Esophagus muscularis mucosa (tissue), 4 donors: ENCODE measurements around the gene PPP1R14C. TPM values are rescaled to one million over a fixed set of nuclear protein-coding genes. Genes with fewer than 3 reads are reported as not detected.

ENCODE experiments used
- DNase-seq: peaks from one replicate; pipeline ENCODE4 v3.0.0-alpha.2; 2017; ENCODE audit errors: extremely low spot score
- H3K27ac ChIP-seq, 4 donors: fragments of 200-600 bp; sonication (generic); replicated peaks in 1 of 4; 1 replicate in 3 of 4; 2 replicates in 1 of 4; pipeline ENCODE4 v1.5.1; 2016 to 2019; ENCODE audit warnings: mild to moderate bottlenecking in 1 of 4
- H3K27me3 ChIP-seq, 4 donors: fragments of 200-600 bp; sonication (generic); one replicate each; pipeline versions ENCODE4 v1.5.1 to v1.6.0; 2016 to 2019
- H3K36me3 ChIP-seq, 4 donors: fragments of 200-600 bp; sonication (generic); one replicate each; pipeline ENCODE4 v1.5.1; 2016 to 2019
- H3K4me1 ChIP-seq, 4 donors: fragments of 200-600 bp; sonication (generic); one replicate each; pipeline ENCODE4 v1.5.1; 2016 to 2019
- H3K4me3 ChIP-seq, 4 donors: fragments of 200-600 bp; sonication (generic); 1 replicate in 2 of 4; 2 replicates in 2 of 4; pipeline ENCODE4 v1.5.1; 2016 to 2019; ENCODE audit warnings: mild to moderate bottlenecking in 4 of 4, moderate library complexity in 1 of 4
- H3K9me3 ChIP-seq, 4 donors: fragments of 200-600 bp; sonication (generic); 1 replicate in 3 of 4; 2 replicates in 1 of 4; pipeline ENCODE4 v1.5.1; 2016 to 2019
- EP300 ChIP-seq: sonication (generic); formaldehyde crosslinking; IDR thresholded peaks from one replicate; pipeline ENCODE4 v1.6.1; 2017; ENCODE audit warnings: antibody characterized with exemption
- POLR2A ChIP-seq: fragments of 450-650 bp; IDR thresholded peaks from one replicate; pipeline ENCODE4 v1.6.1; 2017; ENCODE audit warnings: antibody characterized with exemption, moderate library complexity, mild to moderate bottlenecking, low read depth
- POLR2AphosphoS5 ChIP-seq, 2 donors: sonication (generic); formaldehyde crosslinking; IDR thresholded peaks; one replicate each; pipeline ENCODE4 v1.6.1; 2017; ENCODE audit warnings: antibody characterized with exemption in 2 of 2
- WGBS: methylation state at CpG from one replicate; pipeline ENCODE4 v1.1.5; 2018; 5-methylcytosine and 5-hydroxymethylcytosine counted together
- intact Hi-C: fragments of 100-400 bp; cut with DNase I; formaldehyde crosslinking; loops from one replicate; pipeline ENCODE4 v1.15.1; 2023
- total RNA-seq, 4 donors: library from RNA; depleted of rRNA; stranded (reverse); fragments of >200 nt; gene quantifications; one replicate each; pipeline versions ENCODE4 v1.1.0 to v1.2.1, GENCODE V29; 2016
- TF ChIP-seq, protein P1 (sequence below), 3 experiments: fragments of 200-600 bp in 2 of 3; fragments of 450-650 bp in 1 of 3; sonication (generic) in 2 of 3; IDR thresholded peaks; one replicate each; pipeline ENCODE4 v1.5.1; 2017 to 2019; ENCODE audit warnings: antibody characterized with exemption in 3 of 3, mild to moderate bottlenecking in 2 of 3, moderate library complexity in 1 of 3

PPP1R14C gene
- total RNA-seq, 4 donors from 2014 or later, result 0.26 to 0.40 TPM; not detected in 2

DNA sequence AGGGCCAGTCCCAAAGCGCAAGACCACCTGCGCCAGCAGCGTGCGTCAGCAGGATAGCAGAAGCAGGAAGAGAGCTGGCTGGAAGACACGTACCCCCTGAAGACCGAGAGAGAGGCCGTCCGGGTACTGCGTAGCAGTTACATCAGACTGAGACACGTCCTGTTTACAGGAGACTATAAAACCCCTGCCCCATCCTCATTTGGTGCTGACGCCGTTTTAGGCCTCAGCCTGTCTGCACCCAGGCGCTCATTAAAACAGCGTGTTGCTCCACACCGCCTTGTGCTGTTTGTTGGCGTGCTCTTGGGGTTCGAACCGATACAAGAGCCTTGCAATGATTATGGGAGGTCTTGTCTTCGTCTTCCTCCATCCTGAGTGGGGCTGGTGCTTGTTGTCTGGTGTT, 42.1 kb upstream of the PPP1R14C start:
- WGBS, result 91% methylated on average over 19 of the region's 19 CpGs
- no peak for DNase-seq

DNA sequence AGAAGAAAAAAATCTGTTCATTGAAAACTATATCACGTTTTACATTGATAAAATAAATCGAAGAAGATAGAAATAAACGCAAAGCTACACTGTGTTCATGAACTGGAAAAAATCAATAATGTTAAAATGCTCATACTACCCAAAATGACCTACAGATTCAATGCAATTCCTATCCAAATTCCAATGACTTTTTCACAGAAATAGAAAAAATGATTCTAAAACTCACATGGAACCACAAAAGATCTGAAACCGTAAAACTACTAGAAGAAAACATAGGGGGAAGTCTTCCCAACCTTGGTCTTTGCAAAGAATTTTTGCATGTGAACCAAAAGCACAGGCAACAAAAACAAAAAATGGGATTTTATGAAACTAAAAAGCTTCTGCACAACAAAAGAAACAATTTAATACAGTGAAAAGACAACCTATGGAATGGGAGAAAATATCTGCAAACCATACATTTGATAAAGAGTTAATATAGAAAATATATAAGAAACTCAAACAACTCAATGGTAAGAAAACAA, 40.0 kb upstream of the PPP1R14C start:
- H3K36me3 ChIP-seq, result no peaks in the 10 kb centered on the region
- no peak overlapping the region for H3K4me3 ChIP-seq
- peaks cover 0 to 3% (median 0%) of the 10 kb centered on the region in 4 donors for H3K27me3 ChIP-seq
- WGBS, result 81% methylated on average over 4 of the region's 4 CpGs
- no peak overlapping the region for H3K27ac ChIP-seq
- no peak for DNase-seq
- no peaks in the 10 kb centered on the region for H3K4me1 ChIP-seq
- TF ChIP-seq EP300 (no peak), POLR2AphosphoS5 (IDR thresholded peaks at IDR 0.05) (no peak), POLR2A (no peak)
- TF ChIP-seq, protein P1, sequence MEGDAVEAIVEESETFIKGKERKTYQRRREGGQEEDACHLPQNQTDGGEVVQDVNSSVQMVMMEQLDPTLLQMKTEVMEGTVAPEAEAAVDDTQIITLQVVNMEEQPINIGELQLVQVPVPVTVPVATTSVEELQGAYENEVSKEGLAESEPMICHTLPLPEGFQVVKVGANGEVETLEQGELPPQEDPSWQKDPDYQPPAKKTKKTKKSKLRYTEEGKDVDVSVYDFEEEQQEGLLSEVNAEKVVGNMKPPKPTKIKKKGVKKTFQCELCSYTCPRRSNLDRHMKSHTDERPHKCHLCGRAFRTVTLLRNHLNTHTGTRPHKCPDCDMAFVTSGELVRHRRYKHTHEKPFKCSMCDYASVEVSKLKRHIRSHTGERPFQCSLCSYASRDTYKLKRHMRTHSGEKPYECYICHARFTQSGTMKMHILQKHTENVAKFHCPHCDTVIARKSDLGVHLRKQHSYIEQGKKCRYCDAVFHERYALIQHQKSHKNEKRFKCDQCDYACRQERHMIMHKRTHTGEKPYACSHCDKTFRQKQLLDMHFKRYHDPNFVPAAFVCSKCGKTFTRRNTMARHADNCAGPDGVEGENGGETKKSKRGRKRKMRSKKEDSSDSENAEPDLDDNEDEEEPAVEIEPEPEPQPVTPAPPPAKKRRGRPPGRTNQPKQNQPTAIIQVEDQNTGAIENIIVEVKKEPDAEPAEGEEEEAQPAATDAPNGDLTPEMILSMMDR (IDR thresholded peaks at IDR 0.05), result no peak
- intact Hi-C loops, result no loop called here
- no peaks in the 10 kb centered on the region for H3K9me3 ChIP-seq

More for the DNA sequence above, 42.1 kb upstream of the PPP1R14C start:
- Histone ChIP-seq H3K27ac (no peak overlapping the region), H3K27me3 (peaks cover 0 to 3% (median 0%) of the 10 kb centered on the region in 4 donors), H3K36me3 (no peaks in the 10 kb centered on the region), H3K4me1 (no peaks in the 10 kb centered on the region), H3K9me3 (no peaks in the 10 kb centered on the region), H3K4me3 (no peak overlapping the region)
- TF ChIP-seq, protein P1 (IDR thresholded peaks at IDR 0.05), result no peak
- TF ChIP-seq POLR2A, result no peak
- no peak for TF ChIP-seq EP300
- TF ChIP-seq POLR2AphosphoS5 (IDR thresholded peaks at IDR 0.05), result no peak
- intact Hi-C loops, result no loop called here

DNA sequence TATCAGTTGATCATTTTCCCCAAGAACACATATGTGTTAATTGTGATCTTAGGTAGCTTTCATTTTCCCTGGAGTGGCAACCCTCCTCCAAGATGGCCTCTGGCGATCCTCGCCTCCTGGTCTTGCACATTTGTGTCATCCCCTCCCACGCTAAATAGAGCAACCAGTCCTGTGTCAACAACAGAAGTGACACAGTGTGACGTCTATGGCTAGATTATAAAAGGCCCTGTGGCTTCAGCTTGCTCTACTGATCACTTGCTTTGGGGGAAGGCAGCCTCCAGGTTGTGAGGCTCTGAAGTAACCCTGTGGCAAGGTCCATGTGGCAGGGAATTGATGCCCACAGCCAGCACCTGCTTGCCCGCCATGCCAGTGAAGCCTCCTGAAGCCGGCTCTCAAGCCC, 30.6 kb upstream of the PPP1R14C start:
- Histone ChIP-seq H3K4me3 (no peak overlapping the region), H3K27me3 (peaks cover 0 to 7% (median 0%) of the 10 kb centered on the region in 4 donors), H3K27ac (no peak overlapping the region), H3K36me3 (no peaks in the 10 kb centered on the region), H3K4me1 (no peaks in the 10 kb centered on the region), H3K9me3 (no peaks in the 10 kb centered on the region)
- 85% methylated on average over 6 of the region's 6 CpGs for WGBS
- intact Hi-C loops, result no loop called here
- no peak for DNase-seq
- TF ChIP-seq POLR2A (no peak), EP300 (no peak), POLR2AphosphoS5 (IDR thresholded peaks at IDR 0.05) (no peak)
- TF ChIP-seq, protein P1 (IDR thresholded peaks at IDR 0.05), result no peak

DNA sequence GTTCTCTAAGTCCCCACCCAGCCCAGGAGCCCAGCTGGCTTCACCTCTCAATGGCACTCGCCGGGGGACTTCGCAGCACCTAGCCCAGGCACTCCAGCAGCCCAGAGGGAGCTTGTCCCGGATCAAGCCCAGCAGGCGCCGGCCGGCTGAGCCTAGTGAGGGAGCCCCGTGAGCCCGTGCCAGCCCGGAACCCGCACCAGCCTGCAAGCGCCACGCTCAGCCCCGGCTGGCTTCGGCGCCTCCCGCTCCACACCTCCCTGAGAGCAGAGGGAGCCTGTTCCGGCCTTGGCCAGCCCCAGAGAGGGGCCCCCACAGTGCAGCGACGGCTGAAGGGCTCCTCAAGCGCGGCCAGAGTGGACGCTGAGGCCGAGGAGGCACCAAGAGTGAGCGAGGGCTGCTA, 27.1 kb upstream of the PPP1R14C start:
- H3K4me3 ChIP-seq, result no peak overlapping the region
- no peak for DNase-seq
- H3K36me3 ChIP-seq, result no peaks in the 10 kb centered on the region
- H3K27me3 ChIP-seq, result no peaks in the 10 kb centered on the region
- intact Hi-C loops, result no loop called here
- no peak for TF ChIP-seq EP300
- no peak for TF ChIP-seq POLR2A
- no peak for TF ChIP-seq POLR2AphosphoS5 (IDR thresholded peaks at IDR 0.05)
- TF ChIP-seq, protein P1 (IDR thresholded peaks at IDR 0.05), result no peak
- no peak overlapping the region for H3K27ac ChIP-seq
- peaks cover 0 to 9% (median 1%) of the 10 kb centered on the region in 4 donors for H3K4me1 ChIP-seq
- no peaks in the 10 kb centered on the region for H3K9me3 ChIP-seq
- 97% methylated on average over 12 of the region's 25 CpGs for WGBS

DNA sequence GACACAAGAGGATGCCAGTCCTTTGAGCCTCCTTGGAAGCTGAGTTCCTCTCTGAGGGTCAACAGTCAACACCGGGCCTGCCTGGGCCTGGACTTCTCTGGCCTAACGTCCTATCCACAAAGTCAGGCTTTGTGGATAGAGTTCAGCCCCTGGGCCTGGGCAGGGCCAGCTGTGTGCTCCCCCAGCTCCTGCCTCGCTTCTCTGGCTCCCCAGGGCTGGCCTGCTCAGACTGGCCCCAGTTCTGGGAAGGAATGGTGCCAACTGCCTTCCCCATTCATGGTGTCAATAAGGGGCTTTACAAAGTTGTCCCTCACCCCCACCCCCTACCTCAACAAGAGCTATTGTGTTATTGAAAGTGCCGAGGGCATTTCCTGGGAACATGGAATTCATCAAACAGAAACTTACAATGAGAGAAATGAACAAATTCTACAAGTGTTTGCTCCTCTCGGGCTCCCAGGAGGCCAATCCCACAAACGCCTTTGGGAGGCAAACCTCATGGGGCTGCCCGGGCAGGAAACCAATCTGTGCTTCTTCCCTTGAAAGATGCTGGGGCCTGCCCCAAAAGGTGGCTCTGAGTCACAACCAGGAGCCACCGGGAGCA, 26.5 kb upstream of the PPP1R14C start:
- intact Hi-C loops, result no loop called here
- H3K4me1 ChIP-seq, result peaks cover 0 to 9% (median 1%) of the 10 kb centered on the region in 4 donors
- DNase-seq, result no peak
- H3K36me3 ChIP-seq, result no peaks in the 10 kb centered on the region
- TF ChIP-seq EP300 (no peak), POLR2AphosphoS5 (IDR thresholded peaks at IDR 0.05) (no peak), POLR2A (no peak)
- TF ChIP-seq, protein P1 (IDR thresholded peaks at IDR 0.05), result no peak
- WGBS, result 94% methylated on average over 8 of the region's 8 CpGs
- H3K27me3 ChIP-seq, result no peaks in the 10 kb centered on the region
- H3K9me3 ChIP-seq, result no peaks in the 10 kb centered on the region
- H3K27ac ChIP-seq, result no peak overlapping the region
- no peak overlapping the region for H3K4me3 ChIP-seq
